WTC11 (cell line): ENCODE results near the gene KIF3C.

Source experiments
- ATF1 ChIP-seq: sonication (generic); formaldehyde crosslinking; IDR thresholded peaks from 2 replicates; pipeline ENCODE4 v1.8.1; 2023; ENCODE audit warnings: mild to moderate bottlenecking, moderate library complexity, missing genetic modification reagents
- CBFB ChIP-seq: sonication (generic); formaldehyde crosslinking; IDR thresholded peaks from 2 replicates; pipeline ENCODE4 v1.8.1; 2022; ENCODE audit warnings: mild to moderate bottlenecking, low read depth, missing genetic modification reagents
- CTCF ChIP-seq: fragments of 200-600 bp; IDR thresholded peaks from 2 replicates; pipeline ENCODE4 v1.8.0; 2022; ENCODE audit warnings: antibody characterized with exemption
- ESRRA ChIP-seq: sonication (generic); formaldehyde crosslinking; IDR thresholded peaks from 2 replicates; pipeline ENCODE4 v1.8.1; 2022; ENCODE audit warnings: mild to moderate bottlenecking, missing genetic modification reagents, borderline replicate concordance
- JUN ChIP-seq: sonication (generic); formaldehyde crosslinking; IDR thresholded peaks from 2 replicates; pipeline ENCODE4 v1.8.0; 2023; ENCODE audit warnings: mild to moderate bottlenecking, missing genetic modification reagents
- RELA ChIP-seq: sonication (generic); formaldehyde crosslinking; IDR thresholded peaks from 2 replicates; pipeline ENCODE4 v1.8.1; 2022; ENCODE audit warnings: missing genetic modification reagents, mild to moderate bottlenecking, borderline replicate concordance
- SMAD4 ChIP-seq: sonication (generic); formaldehyde crosslinking; IDR thresholded peaks from 2 replicates; pipeline ENCODE4 v1.8.0; 2022; ENCODE audit warnings: mild to moderate bottlenecking, missing genetic modification reagents
- ZNF396 ChIP-seq: fragments of 250-450 bp; sonication (Bioruptor Pico); IDR thresholded peaks from 2 replicates; pipeline ENCODE4 v1.8.0; 2021; ENCODE audit warnings: mild to moderate bottlenecking, moderate library complexity, borderline replicate concordance
- TF ChIP-seq, protein P1 (sequence below): sonication (generic); formaldehyde crosslinking; IDR thresholded peaks from 2 replicates; pipeline ENCODE4 v1.8.1; 2022; ENCODE audit warnings: mild to moderate bottlenecking, moderate library complexity, missing genetic modification reagents
- TF ChIP-seq, protein P2 (sequence below): sonication (generic); formaldehyde crosslinking; IDR thresholded peaks from 2 replicates; pipeline ENCODE4 v1.8.0; 2022; ENCODE audit warnings: mild to moderate bottlenecking, missing genetic modification reagents
- TF ChIP-seq, protein P3 (sequence below): sonication (generic); formaldehyde crosslinking; IDR thresholded peaks from 2 replicates; pipeline ENCODE4 v1.8.0; 2022; ENCODE audit warnings: mild to moderate bottlenecking, missing genetic modification reagents

DNA sequence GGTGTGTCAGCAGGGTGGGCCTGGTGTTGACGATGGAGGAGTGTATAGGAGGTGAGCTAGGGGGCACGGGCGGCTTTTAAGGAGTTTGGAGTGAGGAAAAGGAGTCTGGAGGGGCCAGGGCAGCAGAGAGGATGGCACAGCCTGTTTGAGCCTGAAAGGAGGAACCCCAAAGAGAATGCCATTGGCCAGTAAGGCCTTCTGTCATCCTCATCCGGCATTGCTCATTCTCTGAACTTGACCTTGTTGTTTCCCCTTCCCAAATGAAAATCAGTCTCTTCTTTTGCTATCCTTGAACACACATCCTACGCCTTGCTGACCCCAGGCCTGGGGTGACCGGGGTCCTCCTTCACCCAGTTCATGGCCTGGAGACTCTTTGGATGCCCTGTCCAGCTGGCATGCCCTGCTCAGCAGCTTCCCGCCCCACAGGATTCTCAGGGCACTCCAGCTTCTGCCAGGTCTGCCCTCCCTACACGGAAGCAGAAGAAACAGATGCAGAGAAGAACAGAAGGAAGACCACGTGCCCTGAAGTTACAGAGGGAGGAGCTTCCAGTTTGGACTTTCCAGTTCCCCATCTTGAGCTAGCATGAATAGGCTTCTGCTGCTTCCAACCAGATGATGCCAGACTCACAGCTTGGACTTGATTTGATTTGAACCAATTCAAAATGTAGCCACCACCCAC lies 20.5 kb upstream of the KIF3C start:
- TF ChIP-seq, protein P1, sequence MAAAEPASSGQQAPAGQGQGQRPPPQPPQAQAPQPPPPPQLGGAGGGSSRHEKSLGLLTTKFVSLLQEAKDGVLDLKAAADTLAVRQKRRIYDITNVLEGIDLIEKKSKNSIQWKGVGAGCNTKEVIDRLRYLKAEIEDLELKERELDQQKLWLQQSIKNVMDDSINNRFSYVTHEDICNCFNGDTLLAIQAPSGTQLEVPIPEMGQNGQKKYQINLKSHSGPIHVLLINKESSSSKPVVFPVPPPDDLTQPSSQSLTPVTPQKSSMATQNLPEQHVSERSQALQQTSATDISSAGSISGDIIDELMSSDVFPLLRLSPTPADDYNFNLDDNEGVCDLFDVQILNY: no peak
- TF ChIP-seq CTCF (no peak), ZNF396 (no peak), ATF1 (CRISPR knock-in tag) (no peak), RELA (CRISPR knock-in tag) (no peak), SMAD4 (no peak), JUN (no peak), CBFB (CRISPR knock-in tag) (no peak), ESRRA (CRISPR knock-in tag) (no peak)
- TF ChIP-seq, protein P2, sequence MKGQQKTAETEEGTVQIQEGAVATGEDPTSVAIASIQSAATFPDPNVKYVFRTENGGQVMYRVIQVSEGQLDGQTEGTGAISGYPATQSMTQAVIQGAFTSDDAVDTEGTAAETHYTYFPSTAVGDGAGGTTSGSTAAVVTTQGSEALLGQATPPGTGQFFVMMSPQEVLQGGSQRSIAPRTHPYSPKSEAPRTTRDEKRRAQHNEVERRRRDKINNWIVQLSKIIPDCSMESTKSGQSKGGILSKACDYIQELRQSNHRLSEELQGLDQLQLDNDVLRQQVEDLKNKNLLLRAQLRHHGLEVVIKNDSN (CRISPR knock-in tag): no peak
- TF ChIP-seq, protein P3, sequence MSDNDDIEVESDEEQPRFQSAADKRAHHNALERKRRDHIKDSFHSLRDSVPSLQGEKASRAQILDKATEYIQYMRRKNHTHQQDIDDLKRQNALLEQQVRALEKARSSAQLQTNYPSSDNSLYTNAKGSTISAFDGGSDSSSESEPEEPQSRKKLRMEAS (CRISPR knock-in tag): no peak
